HFF-Myc (cell line): Measurements from ENCODE around the gene SEZ6L2.
A peak's percentile ranks its signal among the peaks of the same experiment; 100 is the strongest.
"Not testable (repeated sequence)": the region's sequence is repeated elsewhere in the genome, so short reads cannot be mapped to it uniquely, and the experiment has no call there.

ENCODE experiments used
- DNase-seq: peaks from one replicate; pipeline ENCODE4 v3.0.0-alpha.2; 2011; ENCODE audit warnings: low read depth; ENCODE audit errors: extremely low read depth
- H3K4me3 ChIP-seq: replicated peaks from 2 replicates; pipeline ENCODE4 v1.5.1; 2011; ENCODE audit warnings: low read depth, mild to moderate bottlenecking, control low read depth, low read length
- TF ChIP-seq, protein P1 (sequence below): IDR thresholded peaks from 2 replicates; pipeline ENCODE4 v1.5.1; 2012; ENCODE audit warnings: mild to moderate bottlenecking, low read depth, low read length, control low read depth; ENCODE audit errors: missing control alignments

The SEZ6L2 gene

DNA sequence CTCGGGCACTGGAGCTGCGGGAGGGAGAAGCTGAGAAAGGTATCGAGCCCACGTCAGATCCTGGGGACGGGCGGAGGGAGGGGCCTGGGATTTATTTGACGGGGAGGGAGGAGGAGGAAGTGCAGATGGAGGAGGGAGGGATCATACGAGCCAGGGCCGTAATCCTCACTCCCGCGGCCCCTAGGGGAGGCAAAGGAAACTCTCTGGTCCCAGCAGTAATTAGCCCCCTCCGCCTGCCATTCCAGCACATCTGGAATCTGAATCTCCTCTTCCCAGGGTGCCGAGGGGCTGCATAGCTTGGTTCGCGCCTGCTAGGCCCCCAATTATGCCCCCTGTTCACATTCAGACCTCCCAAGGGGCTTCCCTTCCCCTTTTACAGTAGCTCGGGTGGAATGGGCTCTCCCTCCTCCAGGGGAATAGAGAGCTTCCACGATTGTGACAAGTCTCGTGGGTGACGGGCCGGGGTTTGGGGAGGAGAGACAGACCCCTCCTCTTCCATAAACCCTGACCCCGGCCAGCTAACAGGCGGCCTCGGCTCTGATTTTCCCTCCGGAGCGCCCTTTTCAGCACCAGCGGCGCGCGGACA is at the start of gene SEZ6L2:
Gene SEZ6L2, minus strand, starts transcription at position 35 of the 586 bp plus-strand sequence. CDS start 531 bp downstream, outside the sequence.
- peak; percentile 47 for DNase-seq
- TF ChIP-seq, protein P1, sequence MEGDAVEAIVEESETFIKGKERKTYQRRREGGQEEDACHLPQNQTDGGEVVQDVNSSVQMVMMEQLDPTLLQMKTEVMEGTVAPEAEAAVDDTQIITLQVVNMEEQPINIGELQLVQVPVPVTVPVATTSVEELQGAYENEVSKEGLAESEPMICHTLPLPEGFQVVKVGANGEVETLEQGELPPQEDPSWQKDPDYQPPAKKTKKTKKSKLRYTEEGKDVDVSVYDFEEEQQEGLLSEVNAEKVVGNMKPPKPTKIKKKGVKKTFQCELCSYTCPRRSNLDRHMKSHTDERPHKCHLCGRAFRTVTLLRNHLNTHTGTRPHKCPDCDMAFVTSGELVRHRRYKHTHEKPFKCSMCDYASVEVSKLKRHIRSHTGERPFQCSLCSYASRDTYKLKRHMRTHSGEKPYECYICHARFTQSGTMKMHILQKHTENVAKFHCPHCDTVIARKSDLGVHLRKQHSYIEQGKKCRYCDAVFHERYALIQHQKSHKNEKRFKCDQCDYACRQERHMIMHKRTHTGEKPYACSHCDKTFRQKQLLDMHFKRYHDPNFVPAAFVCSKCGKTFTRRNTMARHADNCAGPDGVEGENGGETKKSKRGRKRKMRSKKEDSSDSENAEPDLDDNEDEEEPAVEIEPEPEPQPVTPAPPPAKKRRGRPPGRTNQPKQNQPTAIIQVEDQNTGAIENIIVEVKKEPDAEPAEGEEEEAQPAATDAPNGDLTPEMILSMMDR = peak; percentile 14
- H3K4me3 ChIP-seq = peak within 1 kb of the TSS; percentile 62

DNA sequence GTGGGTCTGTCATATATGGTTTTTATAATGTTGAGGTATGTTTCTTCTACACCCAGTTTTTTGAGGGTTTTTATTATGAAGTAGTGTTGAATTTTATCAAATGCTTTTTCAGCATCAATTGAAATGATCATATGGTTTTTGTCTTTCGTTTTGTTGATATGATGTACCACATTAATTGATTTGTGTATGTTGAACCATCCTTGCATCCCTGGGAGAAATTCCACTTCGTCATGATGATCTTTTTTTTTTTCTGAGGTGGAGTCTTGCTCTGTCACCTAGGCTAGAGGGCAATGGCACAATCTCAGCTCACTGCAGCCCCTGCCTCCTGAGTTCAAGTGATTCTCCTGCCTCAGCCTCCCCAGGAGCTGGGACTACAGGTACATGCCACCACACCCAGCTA is 48.5 kb upstream of the SEZ6L2 start:
- no peak for DNase-seq
- TF ChIP-seq, protein P1 = no peak
- H3K4me3 ChIP-seq = no peak overlapping the region

DNA sequence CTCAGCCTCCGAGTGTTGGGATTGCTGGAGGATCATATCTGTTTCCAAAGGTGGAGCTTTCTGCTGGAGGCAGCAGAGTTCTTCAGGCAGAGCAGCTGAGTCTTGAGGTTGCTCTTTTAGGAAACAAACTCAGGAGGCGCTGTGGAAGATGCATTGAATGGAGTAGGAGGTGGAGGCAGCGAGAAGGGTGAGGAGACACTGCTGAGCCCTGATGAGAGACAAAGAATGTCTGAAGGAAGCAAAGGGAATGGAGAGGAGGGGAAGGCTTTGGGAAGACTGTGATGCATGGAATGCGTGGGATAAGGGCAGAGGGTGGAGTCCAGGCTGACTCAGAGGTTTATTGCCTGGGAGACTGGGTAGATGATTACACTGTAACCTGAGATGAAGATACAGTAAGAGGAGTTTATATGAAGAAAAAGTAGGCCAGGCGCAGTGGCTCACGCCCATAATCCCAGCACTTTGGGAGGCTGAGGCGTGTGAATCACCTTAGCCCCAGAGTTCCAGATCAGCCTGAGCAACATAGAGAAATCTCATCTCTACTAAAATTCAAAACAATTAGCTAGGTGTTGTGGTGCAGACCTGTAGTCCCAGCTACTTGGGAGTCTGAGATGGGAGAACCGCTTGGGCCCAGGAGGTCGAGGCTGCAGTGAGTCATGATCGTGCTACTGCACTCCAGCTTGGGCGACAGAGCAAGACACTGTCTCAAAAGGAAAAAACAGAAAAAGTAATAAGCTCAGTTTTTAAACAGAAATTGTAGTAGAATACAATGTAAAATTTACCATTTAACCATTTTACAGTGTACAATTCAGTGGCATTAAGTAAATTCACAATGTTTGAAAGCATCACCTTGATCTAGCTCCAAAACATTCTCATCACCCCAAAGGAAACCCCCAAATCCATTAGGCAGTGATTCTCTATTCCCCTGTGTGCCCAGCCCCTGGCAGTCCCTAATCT is 44.8 kb upstream of the SEZ6L2 start:
- 0 out of 2 replicates have a peak overlapping the region, but pooled peaks have one; percentile 6 for H3K4me3 ChIP-seq
- TF ChIP-seq, protein P1 = peak; percentile 28
- DNase-seq = peak; percentile 98

DNA sequence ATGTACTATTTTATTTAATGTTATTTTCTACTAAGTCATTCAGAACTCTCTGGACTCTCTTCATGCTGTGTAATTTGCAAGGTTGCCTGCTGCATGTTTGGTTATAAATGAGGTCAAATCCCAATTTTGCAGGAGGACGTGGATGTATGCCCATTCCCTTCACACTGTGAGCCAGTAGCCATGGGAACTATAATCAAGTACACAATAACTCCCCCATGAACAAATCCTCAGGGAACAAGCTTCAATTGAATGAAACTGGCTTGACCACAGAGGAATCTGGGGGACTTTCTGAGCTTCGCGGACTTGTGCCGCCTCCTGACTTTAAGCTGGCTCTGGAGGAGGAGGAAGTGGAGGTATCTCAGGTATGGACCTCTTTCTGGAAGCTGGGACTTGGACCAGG is 41.3 kb upstream of the SEZ6L2 start:
- DNase-seq = no peak
- H3K4me3 ChIP-seq = no peak overlapping the region
- TF ChIP-seq, protein P1 = no peak

DNA sequence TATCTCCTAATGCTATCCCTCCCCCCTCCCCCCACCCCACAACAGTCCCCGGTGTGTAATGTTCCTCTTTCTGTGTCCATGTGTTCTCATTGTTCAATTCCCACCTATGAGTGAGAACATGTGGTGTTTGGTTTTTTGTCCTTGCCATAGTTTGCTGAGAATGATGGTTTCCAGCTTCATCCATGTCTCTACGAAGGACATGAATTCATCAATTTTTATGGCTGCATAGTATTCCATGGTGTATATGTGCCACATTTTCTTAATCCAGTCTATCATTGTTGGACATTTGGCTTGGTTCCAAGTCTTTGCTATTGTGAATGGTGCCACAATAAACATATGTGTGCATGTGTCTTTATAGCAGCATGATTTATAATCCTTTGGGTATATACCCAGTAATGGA is 32.4 kb upstream of the SEZ6L2 start:
- DNase-seq, H3K4me3 ChIP-seq: not testable (repeated sequence)

DNA sequence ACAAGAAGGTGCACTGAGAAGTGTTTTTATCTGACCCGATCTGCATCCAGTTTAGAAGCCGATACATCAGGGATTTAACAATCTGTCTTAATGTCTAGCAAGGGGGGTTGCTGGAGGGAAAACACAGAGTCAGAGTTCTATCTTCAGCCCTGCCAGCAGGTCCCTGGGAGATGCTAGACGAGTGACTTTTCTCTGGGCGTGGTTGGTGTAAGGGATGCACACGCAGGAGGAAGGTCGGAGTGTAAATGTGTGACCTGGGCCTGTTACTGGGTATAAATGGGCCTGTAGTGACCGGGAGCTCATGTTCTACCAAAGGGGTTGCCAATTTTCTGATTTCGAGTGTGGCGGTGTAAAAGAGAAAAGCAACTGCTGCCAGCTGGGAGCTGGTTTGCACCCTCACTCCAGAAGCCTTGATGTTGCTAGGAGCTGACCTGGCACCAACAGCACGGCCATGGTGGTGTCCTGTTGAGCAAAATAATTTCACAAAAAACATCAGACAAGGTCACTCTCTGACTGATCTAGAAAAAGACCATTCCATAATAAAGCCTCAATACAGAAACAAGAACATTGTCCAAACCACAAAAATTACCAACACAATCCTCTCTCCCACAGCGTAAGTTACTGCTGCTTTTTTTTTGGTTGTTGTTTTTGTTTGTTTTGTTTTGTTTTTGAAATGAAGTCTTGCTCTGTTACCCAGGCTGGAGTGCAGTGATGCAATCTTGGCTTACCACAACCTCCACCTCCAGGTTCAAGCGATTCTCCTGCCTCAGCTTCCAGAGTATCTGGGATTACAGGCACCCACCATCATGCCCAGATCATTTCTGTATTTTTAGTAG is 27.9 kb upstream of the SEZ6L2 start:
- TF ChIP-seq, protein P1 = no peak
- DNase-seq = no peak
- peak overlapping the region; percentile 66 for H3K4me3 ChIP-seq
